GM19455 (cell line): ENCODE results near the gene ELN.

ENCODE experiments used
- ATAC-seq: cut with Tn5 transposase; IDR thresholded peaks from one replicate; pipeline ENCODE4 v1.9.1; 2021; ENCODE audit not compliant: unreplicated experiment

The ELN gene

GRCh38 chr7:74059681-74060588, 32.0 kb downstream of the ELN start:
- no peak for ATAC-seq

GRCh38 chr7:74061840-74062539, 34.0 kb downstream of the ELN start:
- ATAC-seq = no peak

- no peak for ATAC-seq
These were observed 35.3 kb downstream of the ELN start for GRCh38 chr7:74063223-74063641.

- ATAC-seq = no peak
These were observed 35.7 kb downstream of the ELN start for GRCh38 chr7:74063646-74064045.

GRCh38 chr7:74064696-74065095, 36.7 kb downstream of the ELN start:
- no peak for ATAC-seq

GRCh38 chr7:74066626-74067025, 38.7 kb downstream of the ELN start:
- ATAC-seq = no peak

GRCh38 chr7:74068378-74069085, 40.6 kb downstream of the ELN start:
- no peak for ATAC-seq

GRCh38 chr7:74069086-74069541, 41.1 kb downstream of the ELN start:
- ATAC-seq = no peak

- no peak for ATAC-seq
These were observed 42.0 kb downstream of the ELN start for GRCh38 chr7:74069790-74070618.

- no peak for ATAC-seq
These were observed 42.6 kb downstream of the ELN start for GRCh38 chr7:74070619-74070921.

- ATAC-seq = no peak
These were observed 43.1 kb downstream of the ELN start for GRCh38 chr7:74071121-74071520.

GRCh38 chr7:74074770-74075169, 46.8 kb downstream of the ELN start:
- no peak for ATAC-seq

- no peak for ATAC-seq
These were observed 50.5 kb downstream of the ELN start for GRCh38 chr7:74078461-74078860.

GRCh38 chr7:74082770-74083116, 54.8 kb downstream of the ELN start:
- ATAC-seq = no peak

GRCh38 chr7:74083117-74083876, 55.3 kb downstream of the ELN start, which contains the start of gene LIMK1:
LIMK1 (plus strand) TSS chr7:74083804; CDS start chr7:74083991, 187 bp downstream.
- ATAC-seq = peak; percentile 57

- ATAC-seq = peak; percentile 63
These were observed 56.2 kb downstream of the ELN start for GRCh38 chr7:74083928-74084721.

- ATAC-seq = no peak
These were observed 57.0 kb downstream of the ELN start for GRCh38 chr7:74084722-74085578.

GRCh38 chr7:74087791-74088453, 59.9 kb downstream of the ELN start:
- no peak for ATAC-seq
